Measurements from ENCODE around the gene ENOPH1.
"Not testable (repeated sequence)": the region's sequence is repeated elsewhere in the genome, so short reads cannot be mapped to it uniquely, and the experiment has no call there.

Gene ENOPH1

GRCh38 chr4:82473621-82474164 is 43.3 kb downstream of the ENOPH1 start:
- no peak for DNase-seq

- DNase-seq = not testable (repeated sequence)
Measured at GRCh38 chr4:82475931-82476330, 45.5 kb downstream of the ENOPH1 start.

GRCh38 chr4:82477469-82477868 is 47.1 kb downstream of the ENOPH1 start:
- DNase-seq = not testable (repeated sequence)

- DNase-seq = no peak
Measured at GRCh38 chr4:82479562-82479961, 49.2 kb downstream of the ENOPH1 start.

- DNase-seq = no peak
Measured at GRCh38 chr4:82480771-82481505, 50.5 kb downstream of the ENOPH1 start.

GRCh38 chr4:82481506-82481840 is 51.1 kb downstream of the ENOPH1 start:
- no peak for DNase-seq

- no peak for DNase-seq
Measured at GRCh38 chr4:82482387-82482786, 52.0 kb downstream of the ENOPH1 start.

- no peak for DNase-seq
Measured at GRCh38 chr4:82484996-82485783, 54.8 kb downstream of the ENOPH1 start.

- no peak for DNase-seq
Measured at GRCh38 chr4:82489076-82489475, 58.7 kb downstream of the ENOPH1 start.

- no peak for DNase-seq
Measured at GRCh38 chr4:82489987-82490386, 59.6 kb downstream of the ENOPH1 start.

- DNase-seq = no peak
Measured at GRCh38 chr4:82491251-82491960, 61.0 kb downstream of the ENOPH1 start.

- DNase-seq = no peak
Measured at GRCh38 chr4:82493721-82494425, 63.5 kb downstream of the ENOPH1 start.

GRCh38 chr4:82495666-82496065 is 65.3 kb downstream of the ENOPH1 start:
- no peak for DNase-seq

GRCh38 chr4:82496349-82496748 is 66.0 kb downstream of the ENOPH1 start:
- no peak for DNase-seq

- no peak for DNase-seq
Measured at GRCh38 chr4:82499738-82500434, 69.5 kb downstream of the ENOPH1 start.

GRCh38 chr4:82500435-82501153 is 70.2 kb downstream of the ENOPH1 start:
- DNase-seq = no peak

GRCh38 chr4:82501154-82501442 is 70.7 kb downstream of the ENOPH1 start:
- DNase-seq = no peak

GRCh38 chr4:82508011-82508410 is 77.6 kb downstream of the ENOPH1 start:
- DNase-seq = no peak

GRCh38 chr4:82508806-82509428 is 78.5 kb downstream of the ENOPH1 start:
- no peak for DNase-seq

GRCh38 chr4:82510216-82510615 is 79.8 kb downstream of the ENOPH1 start:
- no peak for DNase-seq
